ENCODE data around the gene DDX25.
"Not testable (repeated sequence)": the region's sequence is repeated elsewhere in the genome, so short reads cannot be mapped to it uniquely, and the experiment has no call there.

DDX25 gene

DNA sequence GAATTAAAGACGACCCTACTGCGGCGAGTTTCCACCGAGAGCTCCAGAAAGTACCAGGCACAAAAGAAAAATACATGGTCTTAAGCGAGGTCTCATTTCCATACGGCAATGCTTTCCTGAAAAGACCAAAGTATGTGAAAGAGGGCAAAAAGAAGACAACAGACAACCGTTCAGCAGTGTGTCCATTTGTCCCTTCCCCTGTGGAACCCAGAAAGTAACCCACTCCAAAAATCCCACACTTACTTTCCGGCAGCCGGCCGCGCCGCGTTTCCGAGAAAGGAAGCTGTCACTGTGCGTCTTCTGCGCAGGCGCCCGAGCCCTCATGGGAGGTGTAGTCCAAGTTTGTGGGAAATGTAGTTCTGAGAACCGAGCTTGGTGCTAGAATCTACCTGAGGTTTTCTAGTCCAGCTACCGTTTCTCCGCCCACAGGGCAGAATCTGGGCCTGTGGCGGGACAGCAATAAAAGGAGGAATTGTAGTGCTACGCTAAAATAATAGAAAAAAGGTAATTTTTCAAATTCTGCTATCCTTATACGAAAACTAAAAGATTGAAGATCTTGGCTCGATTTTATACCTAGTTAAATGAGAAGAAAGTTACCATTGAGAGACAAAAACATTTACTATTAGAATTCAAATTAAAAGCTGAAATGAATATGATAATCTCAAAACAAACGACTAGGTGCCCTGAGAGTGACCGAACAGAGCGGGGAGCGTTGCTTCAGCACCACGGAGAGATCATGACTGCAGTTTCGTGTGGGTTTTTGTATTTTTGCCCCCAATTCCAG lies 1.2 kb upstream of the DDX25 start, which contains the start of gene PUS3:
PUS3 (minus strand) TSS at position 280 of the 784 bp plus-strand sequence. CDS start 6,922 bp downstream, outside the sequence.
- FAIRE-seq = peak; percentile 99
- DNase-seq (ENCODE audit: insufficient read length, low spot score) = peak; percentile 84

DNA sequence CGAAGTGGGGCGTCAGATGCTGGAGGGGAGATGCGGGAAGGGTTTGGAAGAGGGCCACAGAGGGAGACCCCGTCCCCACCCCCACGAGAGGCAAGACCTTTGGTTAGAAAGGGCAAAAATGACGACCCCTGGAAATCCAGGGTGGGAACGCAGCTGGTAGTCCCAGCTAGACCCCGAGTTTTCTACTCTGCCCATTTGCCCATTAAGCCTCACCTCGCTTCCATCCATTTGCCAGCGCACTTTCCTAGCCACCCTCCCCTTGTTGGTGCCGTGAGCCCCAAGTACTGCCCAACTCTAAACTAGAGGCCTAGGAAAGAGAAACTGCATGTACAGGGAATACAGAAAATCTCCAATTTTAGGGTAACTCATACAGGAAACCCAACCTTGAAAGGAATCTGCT lies 370 bp downstream of the DDX25 start:
- no peak for DNase-seq (ENCODE audit: insufficient read length, low spot score)
- FAIRE-seq = no peak

DNA sequence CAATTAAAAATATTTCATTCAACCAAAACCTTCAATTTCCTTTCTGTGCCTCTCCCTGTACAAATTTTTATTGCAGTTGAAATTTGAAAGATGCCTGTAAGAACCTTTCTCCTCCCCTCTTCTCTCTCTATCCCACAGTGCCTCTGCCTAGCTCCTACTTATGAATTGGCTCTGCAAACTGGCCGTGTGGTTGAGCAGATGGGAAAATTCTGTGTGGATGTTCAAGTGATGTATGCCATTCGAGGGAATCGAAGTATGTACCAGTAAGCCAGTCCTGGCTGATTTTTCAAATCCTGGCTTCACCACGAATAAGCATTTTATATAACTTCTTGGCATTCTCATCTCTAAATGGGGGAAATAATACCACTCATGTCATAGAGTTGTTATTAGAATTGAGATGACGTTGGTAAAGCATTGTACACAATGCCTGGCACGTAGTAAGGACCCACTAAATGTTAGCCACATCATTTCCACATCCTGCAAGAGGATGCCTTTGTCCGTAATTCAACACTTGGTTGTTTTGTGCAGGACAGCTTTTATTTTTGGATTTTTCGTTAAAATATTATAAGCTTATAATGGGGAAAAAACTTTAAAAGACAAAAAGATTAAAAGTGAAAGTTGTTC lies 6.0 kb downstream of the DDX25 start:
- no peak for FAIRE-seq
- DNase-seq (ENCODE audit: insufficient read length, low spot score) = no peak

DNA sequence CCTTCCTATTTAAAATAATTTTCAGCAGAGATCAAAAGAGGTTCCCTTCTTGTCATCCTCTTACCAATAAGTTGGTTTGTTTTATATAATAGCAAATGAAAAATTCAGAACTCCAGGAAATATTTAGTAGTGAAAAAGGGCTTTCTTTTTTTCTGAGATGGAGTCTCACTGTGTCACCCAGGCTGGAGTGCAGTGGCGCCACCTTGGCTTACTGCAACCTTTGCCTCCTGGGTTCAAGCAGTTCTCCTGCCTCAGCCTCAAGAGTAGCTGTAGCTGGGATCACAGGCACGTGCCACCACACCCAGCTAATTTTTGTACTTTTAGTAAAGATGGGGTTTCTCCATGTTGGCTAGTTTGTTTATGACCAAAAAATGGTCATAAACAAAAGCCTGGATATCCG lies 10.3 kb downstream of the DDX25 start:
- not testable (repeated sequence) for DNase-seq (ENCODE audit: insufficient read length, low spot score); FAIRE-seq

DNA sequence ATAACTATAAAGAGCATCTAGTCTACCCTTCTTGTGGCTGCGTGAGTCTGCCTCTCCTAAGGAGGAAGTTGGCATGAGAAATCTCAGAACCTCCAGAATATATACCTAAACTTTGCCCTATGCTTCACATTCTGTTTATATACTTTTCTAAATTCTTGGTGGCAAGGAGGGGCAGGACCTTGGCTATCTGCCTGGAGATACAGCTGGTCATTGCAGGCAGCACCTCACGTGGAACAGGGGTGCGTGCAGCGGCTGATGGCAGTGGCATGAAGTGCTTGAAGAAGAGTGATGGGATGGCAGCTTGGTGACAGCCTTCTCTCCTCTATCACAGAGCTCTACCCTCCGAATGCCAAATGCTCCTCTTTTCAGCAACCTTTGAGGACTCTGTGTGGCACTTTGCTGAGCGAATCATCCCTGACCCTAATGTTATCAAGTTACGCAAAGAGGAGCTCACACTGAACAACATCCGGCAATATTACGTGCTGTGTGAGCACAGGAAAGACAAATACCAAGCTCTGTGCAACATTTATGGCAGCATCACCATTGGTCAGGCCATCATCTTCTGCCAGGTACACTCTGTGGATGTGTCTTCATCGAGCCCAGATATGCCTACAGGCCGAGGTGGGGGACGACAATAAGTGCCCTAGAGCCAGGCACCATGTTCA lies 12.5 kb downstream of the DDX25 start:
- no peak for FAIRE-seq

DNA sequence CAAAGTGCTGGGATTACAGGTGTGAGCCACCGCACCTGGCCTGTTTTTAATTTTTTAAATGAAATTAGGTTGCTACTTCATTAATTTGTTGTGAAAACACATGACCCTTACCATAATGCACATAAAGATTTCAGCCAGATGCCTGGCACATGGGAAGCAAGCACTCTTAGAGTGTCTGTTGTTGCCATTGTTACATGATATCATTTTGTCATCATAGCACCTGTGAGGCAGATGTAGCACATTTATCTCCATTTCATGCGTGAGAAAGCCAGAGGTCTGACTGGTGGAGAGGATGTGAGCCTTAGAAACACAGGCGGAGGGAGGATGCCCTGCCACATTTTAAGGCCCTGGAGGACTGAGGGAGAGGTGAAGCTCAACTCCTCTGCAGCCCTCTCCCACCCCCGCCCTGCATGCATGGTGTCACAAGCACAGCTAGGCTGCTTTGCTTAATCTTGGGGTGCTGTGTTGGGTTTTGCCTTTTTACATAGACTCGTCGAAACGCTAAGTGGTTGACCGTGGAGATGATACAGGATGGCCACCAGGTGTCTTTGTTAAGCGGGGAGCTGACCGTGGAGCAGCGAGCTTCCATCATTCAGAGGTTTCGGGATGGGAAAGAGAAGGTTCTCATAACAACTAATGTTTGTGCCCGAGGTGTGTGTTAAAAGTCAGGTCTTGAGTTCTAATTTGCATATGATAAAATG lies 14.0 kb downstream of the DDX25 start:
- FAIRE-seq (no peak), DNase-seq (ENCODE audit: insufficient read length, low spot score) (no peak)

More for the DNA sequence above, 12.5 kb downstream of the DDX25 start:
- DNase-seq (ENCODE audit: insufficient read length, low spot score) = no peak

DNA sequence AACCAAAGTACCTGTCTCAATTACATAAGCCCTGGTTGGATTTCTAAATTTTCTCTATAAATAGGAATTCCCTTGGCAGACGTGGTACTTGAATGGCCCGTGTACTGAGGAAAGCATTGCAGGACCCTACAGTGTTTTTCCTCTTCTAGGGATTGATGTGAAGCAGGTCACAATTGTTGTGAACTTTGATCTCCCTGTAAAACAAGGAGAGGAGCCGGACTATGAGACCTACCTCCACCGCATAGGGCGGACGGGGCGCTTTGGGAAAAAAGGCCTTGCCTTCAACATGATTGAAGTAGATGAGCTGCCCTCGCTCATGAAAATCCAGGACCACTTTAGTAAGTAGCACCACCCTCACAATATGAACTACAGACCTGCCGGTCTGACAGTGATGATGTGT lies 16.7 kb downstream of the DDX25 start:
- no peak for FAIRE-seq
- DNase-seq (ENCODE audit: insufficient read length, low spot score) = no peak

DNA sequence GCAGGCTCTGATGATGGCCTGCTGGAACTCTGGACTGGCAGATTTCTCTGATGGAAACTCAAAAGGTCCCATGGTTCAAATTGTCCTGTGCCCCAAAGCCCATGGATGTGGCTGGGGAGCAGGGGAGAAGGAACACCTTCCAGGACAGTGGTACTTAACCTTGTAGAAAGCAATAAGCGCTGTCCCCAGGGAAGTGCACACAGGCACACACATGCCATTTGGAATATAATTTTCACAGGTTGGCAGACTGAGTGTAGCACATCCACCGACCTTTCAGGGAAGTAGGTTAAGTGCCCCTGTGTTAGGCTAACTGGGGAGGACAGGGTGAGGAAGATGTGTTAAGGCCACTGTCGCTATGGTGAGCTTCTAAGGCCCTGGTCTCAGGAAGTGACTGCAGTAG lies 17.8 kb downstream of the DDX25 start:
- FAIRE-seq (no peak), DNase-seq (ENCODE audit: insufficient read length, low spot score) (no peak)

DNA sequence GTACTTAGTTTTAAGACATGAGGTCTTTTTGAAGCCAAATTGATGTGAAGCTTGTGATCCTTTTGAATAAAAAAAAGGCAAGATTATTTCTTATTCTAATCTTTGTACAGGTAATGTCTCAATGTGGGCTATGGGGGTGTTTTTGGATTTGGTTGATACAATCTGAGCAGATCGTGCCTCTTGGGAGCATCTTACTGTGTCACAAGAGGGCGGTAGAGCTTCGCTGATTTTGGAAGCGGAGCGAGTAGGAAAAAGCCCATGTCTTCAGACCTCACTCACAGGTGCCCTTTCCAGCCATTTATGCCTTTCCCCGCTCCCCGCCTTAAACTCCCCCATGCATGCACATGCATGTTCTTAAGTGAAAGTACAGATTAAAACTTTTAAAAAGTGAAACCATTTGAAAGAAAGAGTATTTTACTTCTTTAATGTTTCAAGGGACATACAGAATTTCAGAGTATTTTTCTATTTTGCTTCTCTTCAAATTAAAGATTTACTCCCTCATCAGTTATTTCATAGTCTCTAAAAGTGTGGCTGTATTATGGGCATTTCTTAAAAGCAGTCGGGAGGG lies 18.8 kb downstream of the DDX25 start:
- FAIRE-seq = peak; percentile 86
- peak; percentile 56 for DNase-seq (ENCODE audit: insufficient read length, low spot score)

DNA sequence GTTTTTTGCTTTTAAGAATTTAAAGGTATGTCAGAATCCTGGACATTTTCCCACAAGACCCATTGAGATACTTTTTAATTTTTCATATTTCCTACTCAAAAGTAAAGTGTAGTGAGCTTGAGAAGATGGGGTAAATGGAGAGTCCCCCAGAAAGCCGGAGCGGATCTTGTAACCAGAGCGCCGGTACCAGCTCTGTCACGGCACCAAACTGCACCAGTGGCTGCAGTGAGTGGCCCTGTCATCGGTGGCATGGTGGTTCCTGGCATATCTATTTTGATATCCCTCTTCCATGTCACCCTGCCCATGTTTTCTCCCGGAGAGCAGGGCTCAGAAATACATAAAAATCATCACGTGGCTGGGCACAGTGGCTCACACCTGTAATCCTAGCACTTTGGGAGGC lies 19.3 kb downstream of the DDX25 start:
- DNase-seq (ENCODE audit: insufficient read length, low spot score) (no peak), FAIRE-seq (no peak)

DNA sequence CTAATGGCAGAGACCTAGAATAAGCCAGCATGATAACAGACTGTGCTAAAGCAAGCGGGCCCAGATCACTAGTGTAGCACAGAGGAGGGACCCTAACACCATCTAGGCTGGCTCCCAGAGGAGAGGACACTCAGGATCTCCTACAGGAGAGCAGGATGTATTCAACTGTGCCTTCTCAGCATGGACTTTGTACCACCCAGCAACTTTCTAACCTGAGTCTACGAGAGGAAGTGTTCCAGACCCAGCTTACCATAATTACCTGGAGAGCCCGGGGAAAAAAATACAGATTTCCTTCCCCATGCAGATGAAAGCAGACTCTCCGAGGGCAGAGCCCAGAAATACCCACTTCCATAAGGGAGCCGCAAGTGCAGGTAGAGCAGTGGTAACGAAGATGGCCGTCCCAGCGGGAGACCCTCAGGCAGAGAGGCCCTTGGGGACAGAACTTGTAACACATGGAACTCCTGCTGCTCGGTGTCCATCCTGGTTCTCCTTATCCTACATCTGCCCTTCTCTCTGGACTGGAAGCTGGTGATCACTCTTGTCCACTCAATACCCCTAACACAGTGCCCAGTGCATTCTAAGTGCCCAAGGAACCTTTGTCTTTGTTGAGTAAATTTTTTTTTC lies 20.2 kb downstream of the DDX25 start:
- FAIRE-seq (no peak), DNase-seq (ENCODE audit: insufficient read length, low spot score) (no peak)

DNA sequence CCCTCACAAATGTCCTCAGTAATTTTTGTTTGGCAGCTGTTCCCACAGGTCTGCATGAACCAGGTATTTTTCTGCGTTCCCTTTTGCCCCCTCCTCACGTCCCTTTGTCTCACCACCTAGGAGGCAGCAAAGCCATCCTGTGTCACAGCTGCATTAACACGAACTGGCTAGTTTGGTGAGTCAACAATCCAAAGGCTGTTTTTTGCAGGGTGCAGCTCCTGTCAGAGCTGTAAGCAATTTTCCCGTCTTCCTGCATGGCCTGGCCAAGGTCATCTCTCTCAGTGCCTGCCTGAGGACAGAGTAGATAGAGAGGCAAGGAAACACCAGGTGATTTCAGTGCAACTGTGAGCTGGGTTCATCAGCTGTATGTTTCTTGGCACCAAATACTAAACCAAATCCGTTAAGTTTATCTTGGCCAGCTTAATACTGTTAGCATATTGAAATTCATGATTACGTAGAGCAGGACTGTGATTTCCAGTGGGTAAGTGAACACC lies 21.0 kb downstream of the DDX25 start:
- FAIRE-seq = no peak
- no peak for DNase-seq (ENCODE audit: insufficient read length, low spot score)

DNA sequence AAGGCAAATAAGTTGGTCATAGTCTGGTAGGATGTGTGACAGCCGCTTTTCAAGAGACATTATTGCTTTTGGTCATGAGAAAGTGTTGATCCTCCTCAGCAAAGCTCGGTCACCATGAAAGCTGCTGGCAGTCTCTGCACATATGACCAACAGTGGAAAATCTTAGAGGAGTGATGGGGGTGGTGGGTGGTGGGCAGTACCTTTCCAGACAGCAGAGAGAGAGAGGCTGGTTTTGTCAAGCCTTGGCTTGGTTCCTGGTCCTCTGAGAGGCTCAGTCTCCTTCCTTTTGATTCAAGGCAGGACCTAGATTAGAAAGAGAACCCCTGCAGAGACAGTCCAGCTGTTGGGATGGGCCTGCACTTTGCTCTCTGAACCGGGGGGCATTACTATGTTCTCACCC lies 21.5 kb downstream of the DDX25 start:
- FAIRE-seq = no peak
- DNase-seq (ENCODE audit: insufficient read length, low spot score) = no peak

DNA sequence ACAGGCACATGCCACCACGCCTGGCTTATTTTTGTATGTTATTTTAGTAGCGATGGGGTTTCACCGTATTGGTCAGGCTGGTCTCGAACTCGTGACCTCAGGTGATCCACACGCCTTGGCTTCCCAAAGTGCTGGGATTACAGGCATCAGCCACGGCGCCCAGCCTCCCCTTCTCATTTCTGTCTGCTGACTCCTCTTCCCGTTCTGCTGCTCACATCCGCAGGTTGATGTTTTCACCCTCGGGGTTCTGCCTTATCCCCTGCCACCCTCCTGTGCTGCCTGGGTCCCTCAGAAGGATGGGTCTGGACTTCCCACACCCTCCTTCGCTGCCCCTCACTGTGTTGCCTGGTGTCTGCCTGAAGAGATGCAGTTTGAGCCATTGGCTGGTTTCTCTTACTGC lies 22.4 kb downstream of the DDX25 start:
- FAIRE-seq (no peak), DNase-seq (ENCODE audit: insufficient read length, low spot score) (no peak)

DNA sequence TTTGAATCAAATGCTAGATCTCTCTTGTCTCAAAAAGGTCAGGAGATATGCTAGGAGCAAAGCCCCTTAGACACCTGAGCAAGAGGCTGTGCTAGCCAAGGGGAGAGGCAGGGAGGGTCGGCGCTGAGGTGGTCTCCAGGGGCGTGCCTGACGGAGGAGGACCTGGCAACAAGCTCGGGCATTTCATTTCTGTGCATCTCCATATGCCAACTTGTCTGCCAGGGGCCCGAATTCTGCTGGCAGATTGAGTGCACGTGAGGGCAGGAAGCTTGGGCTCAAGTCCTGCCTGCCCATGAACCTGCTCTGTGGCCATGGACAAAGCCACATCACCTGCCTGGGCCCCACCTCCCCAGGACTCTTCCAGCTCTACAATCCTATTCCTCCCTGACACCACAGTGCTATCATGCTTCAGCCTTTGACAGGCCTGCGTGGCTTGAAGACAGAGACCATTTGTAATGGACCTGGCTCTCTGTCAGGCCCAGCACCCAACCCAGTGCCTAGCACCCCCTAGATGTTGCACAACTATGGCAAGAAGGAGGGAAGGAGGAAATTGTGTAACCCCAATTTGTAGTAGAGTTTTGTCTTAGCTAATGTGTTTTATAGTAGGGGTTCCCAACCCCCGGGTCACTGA lies 25.3 kb downstream of the DDX25 start:
- FAIRE-seq = no peak
- DNase-seq (ENCODE audit: insufficient read length, low spot score) = no peak

DNA sequence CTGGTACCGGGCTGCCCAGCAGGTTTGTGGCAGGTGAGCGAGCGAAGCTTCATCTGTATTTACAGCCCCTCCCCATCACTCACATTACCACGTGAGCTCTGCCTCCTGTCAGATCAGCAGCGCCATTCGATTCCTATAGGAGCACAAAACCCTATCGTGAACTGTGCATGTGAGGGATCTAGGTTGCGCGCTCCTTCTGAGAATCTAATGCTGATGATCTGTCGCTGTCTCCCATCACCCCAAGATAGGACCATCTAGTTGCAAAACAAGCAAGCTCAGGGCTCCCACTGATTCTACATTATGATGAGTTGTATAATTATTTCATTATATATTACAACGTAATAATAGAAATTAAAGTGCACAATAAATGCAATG lies 25.8 kb downstream of the DDX25 start:
- FAIRE-seq (no peak), DNase-seq (ENCODE audit: insufficient read length, low spot score) (no peak)

DNA sequence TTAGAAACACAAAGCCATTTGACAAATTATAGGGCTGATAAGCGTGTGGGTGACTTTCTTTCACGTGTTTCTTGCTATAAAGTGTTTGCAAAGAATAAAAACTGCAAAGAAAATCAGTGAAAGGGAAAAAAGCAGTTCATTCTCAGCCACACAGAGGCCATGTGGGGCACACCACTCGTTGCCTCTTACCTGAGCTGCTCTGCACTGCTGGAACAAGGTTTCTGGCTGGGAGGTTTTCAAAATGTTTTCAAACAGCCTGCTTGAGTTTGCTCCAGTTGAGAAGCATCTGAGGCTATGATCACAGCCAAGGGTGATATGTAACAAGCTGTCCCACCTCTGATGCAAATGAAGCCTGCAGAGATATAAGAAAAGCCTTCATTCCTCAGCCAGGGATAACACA lies 26.8 kb downstream of the DDX25 start:
- FAIRE-seq (no peak), DNase-seq (ENCODE audit: insufficient read length, low spot score) (no peak)

DNA sequence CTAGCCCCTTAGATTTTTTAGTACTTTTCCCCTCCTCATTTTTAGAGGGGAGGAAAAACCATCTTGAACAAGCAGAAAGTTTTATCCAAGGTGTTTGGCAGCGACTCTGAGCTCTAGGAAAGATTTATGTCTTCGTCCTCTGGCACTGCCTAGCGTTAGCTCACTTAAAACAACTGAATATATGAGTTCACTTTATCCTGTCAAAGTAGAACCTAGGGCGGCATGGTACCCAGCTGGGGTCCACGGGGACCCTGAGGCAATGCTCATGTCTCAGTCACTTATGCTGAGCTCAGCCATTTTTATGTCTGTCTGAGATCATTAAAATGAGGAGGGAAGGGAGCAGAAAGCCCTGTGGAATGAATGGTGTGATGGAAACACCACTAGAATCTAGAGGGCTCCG lies 27.4 kb downstream of the DDX25 start:
- FAIRE-seq (no peak), DNase-seq (ENCODE audit: insufficient read length, low spot score) (no peak)

DNA sequence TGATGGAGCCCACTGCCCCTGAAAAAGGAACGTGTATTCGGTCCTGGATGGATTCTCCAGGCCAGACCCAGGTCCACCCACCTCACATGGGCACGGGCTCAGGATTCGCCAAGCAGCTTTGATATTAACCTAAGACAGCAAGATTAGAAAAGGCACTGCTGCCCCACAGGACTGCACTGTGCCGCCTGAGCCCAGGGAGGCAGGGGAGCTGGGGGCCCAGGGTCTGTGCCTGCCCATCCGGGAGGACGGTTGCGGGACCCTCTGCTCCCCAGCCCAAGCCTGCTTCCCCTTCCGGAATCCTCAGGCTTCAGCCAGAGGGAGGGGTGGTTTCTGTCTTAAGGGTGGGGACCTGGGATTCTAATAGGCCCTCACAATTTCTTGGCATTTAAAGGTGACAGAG lies 28.0 kb downstream of the DDX25 start:
- DNase-seq (ENCODE audit: insufficient read length, low spot score) (no peak), FAIRE-seq (no peak)
